ENCODE data around the gene FAM162A. TPM values are rescaled to one million over a fixed set of nuclear protein-coding genes. Genes with fewer than 3 reads are reported as not detected.
A peak's percentile ranks its signal among the peaks of the same experiment; 100 is the strongest.

Gene FAM162A
- total RNA-seq (ENCODE audit: low replicate concordance), result 16.7 and 25.1 TPM in 2 replicates

GRCh38 chr3:122383771-122384697, at the start of gene FAM162A:
FAM162A (plus strand) TSS chr3:122384182; CDS start chr3:122384266, 84 bp downstream.
- H3K4me3 ChIP-seq (ENCODE audit: low read depth, low read length), result peak within 1 kb of the TSS; percentile 97
- DNase-seq (ENCODE audit: low read depth), result peak; percentile 67
- peak; percentile 40 for TF ChIP-seq CTCF (IDR thresholded peaks at IDR 0.05; ENCODE audit: insufficient read depth, low read length)

GRCh38 chr3:122342803-122343202, 41.2 kb upstream of the FAM162A start:
- no peak for DNase-seq (ENCODE audit: low read depth)
- H3K4me3 ChIP-seq (ENCODE audit: low read depth, low read length), result no peak overlapping the region
- TF ChIP-seq CTCF (IDR thresholded peaks at IDR 0.05; ENCODE audit: insufficient read depth, low read length), result no peak

GRCh38 chr3:122343654-122344053, 40.3 kb upstream of the FAM162A start:
- H3K4me3 ChIP-seq (ENCODE audit: low read depth, low read length), result no peak overlapping the region
- DNase-seq (ENCODE audit: low read depth), result no peak
- no peak for TF ChIP-seq CTCF (IDR thresholded peaks at IDR 0.05; ENCODE audit: insufficient read depth, low read length)

GRCh38 chr3:122349171-122349570, 34.8 kb upstream of the FAM162A start:
- TF ChIP-seq CTCF (IDR thresholded peaks at IDR 0.05; ENCODE audit: insufficient read depth, low read length), result no peak
- H3K4me3 ChIP-seq (ENCODE audit: low read depth, low read length), result no peak overlapping the region
- no peak for DNase-seq (ENCODE audit: low read depth)

GRCh38 chr3:122350814-122351418, 33.1 kb upstream of the FAM162A start:
- no peak for TF ChIP-seq CTCF (IDR thresholded peaks at IDR 0.05; ENCODE audit: insufficient read depth, low read length)
- DNase-seq (ENCODE audit: low read depth), result peak; percentile 42

GRCh38 chr3:122351612-122352011, 32.4 kb upstream of the FAM162A start:
- no peak for DNase-seq (ENCODE audit: low read depth)
- TF ChIP-seq CTCF (IDR thresholded peaks at IDR 0.05; ENCODE audit: insufficient read depth, low read length), result no peak
- no peak overlapping the region for H3K4me3 ChIP-seq (ENCODE audit: low read depth, low read length)

More at GRCh38 chr3:122350814-122351418, 33.1 kb upstream of the FAM162A start:
- no peak overlapping the region for H3K4me3 ChIP-seq (ENCODE audit: low read depth, low read length)

Data from fibroblast of the aortic adventitia (primary cell).